ENCODE results near the gene ZNF540.
"Not testable (repeated sequence)": the region's sequence is repeated elsewhere in the genome, so short reads cannot be mapped to it uniquely, and the experiment has no call there.

The ZNF540 gene

GRCh38 chr19:37654629-37655300 lies 60.1 kb downstream of the ZNF540 start:
- DNase-seq: peak; percentile 50
- H3K18ac ChIP-seq (ENCODE audit: low read depth in 1 of 2, low read length in 2 of 2): peak overlapping the region; percentile 54 to 64
- peak overlapping the region; percentile 79 to 97 for H3K4me3 ChIP-seq (ENCODE audit: insufficient read depth in 1 of 2, low read depth in 1 of 2, low read length in 2 of 2)
- peak overlapping the region; percentile 96 for H3K4me2 ChIP-seq (ENCODE audit: low read length, poor library complexity, severe bottlenecking)
- peaks cover 9% of the 10 kb centered on the region for H3K79me1 ChIP-seq (replicated peaks; ENCODE audit: low read length, poor library complexity, severe bottlenecking)
- peak overlapping the region; percentile 54 for H2AFZ ChIP-seq (ENCODE audit: low read depth, low read length)
- H3K9me3 ChIP-seq (ENCODE audit: control insufficient read depth, low read length): peaks cover 42% of the 10 kb centered on the region
- peak overlapping the region; percentile 41 for H4K91ac ChIP-seq (ENCODE audit: low read length)
- no peaks in the 10 kb centered on the region for H3K27me3 ChIP-seq (ENCODE audit: control insufficient read depth in 1 of 2, insufficient read depth in 1 of 2, low read length in 2 of 2)
- H3K27ac ChIP-seq (ENCODE audit: low read length, poor library complexity, severe bottlenecking): peak overlapping the region; percentile 92
- peak overlapping the region in 1 of 2 experiments; percentile 14 for H3K23ac ChIP-seq (ENCODE audit: low read length in 2 of 2)
- WGBS: under 1% methylated on average over 40 of the region's 40 CpGs
- H2BK12ac ChIP-seq (ENCODE audit: low read length in 2 of 2): no peak overlapping the region
- no peak overlapping the region for H2BK5ac ChIP-seq (ENCODE audit: low read depth, low read length, poor library complexity, severe bottlenecking)
- peaks cover 4% of the 10 kb centered on the region for H3K4me1 ChIP-seq (ENCODE audit: control insufficient read depth, insufficient read depth, low read depth, low read length)
- no peak overlapping the region for H2AK5ac ChIP-seq (ENCODE audit: low read length, severe bottlenecking)
- H2BK120ac ChIP-seq (ENCODE audit: low read depth, low read length): no peak overlapping the region
- H3K9ac ChIP-seq (ENCODE audit: low read length): peak overlapping the region; percentile 93
- H3K14ac ChIP-seq (ENCODE audit: low read length in 2 of 2): peak overlapping the region in 1 of 2 experiments; percentile 94
- peak overlapping the region; percentile 52 to 75 for H3K4ac ChIP-seq (ENCODE audit: low read depth in 1 of 2, low read length in 2 of 2)
- no peak overlapping the region for H2BK15ac ChIP-seq (ENCODE audit: low read depth, poor library complexity, severe bottlenecking)
- peak overlapping the region; percentile 91 for H4K8ac ChIP-seq (ENCODE audit: low read length)
- H3K36me3 ChIP-seq (ENCODE audit: control insufficient read depth in 1 of 2, insufficient read depth in 2 of 2, low read depth in 1 of 2, low read length in 2 of 2): peaks cover 4 to 13% of the 10 kb centered on the region in 2 experiments

- H4K8ac ChIP-seq (ENCODE audit: low read length): peak within 1 kb of the TSS; percentile 95
- peak within 1 kb of the TSS; percentile 92 for H3K27ac ChIP-seq (ENCODE audit: low read length, poor library complexity, severe bottlenecking)
- peak within 1 kb of the TSS; percentile 79 to 97 for H3K4me3 ChIP-seq (ENCODE audit: insufficient read depth in 1 of 2, low read depth in 1 of 2, low read length in 2 of 2)
- H2AK5ac ChIP-seq (ENCODE audit: low read length, severe bottlenecking): no peak within 1 kb of the TSS
- peaks cover 4% of the 10 kb centered on the region for H3K4me1 ChIP-seq (ENCODE audit: control insufficient read depth, insufficient read depth, low read depth, low read length)
- H2BK15ac ChIP-seq (ENCODE audit: low read depth, poor library complexity, severe bottlenecking): peak within 1 kb of the TSS; percentile 57
- DNase-seq: peak; percentile 91
- peak within 1 kb of the TSS; percentile 93 for H3K9ac ChIP-seq (ENCODE audit: low read length)
- peaks cover 39% of the 10 kb centered on the region for H3K9me3 ChIP-seq (ENCODE audit: control insufficient read depth, low read length)
- H3K4ac ChIP-seq (ENCODE audit: low read depth in 1 of 2, low read length in 2 of 2): peak within 1 kb of the TSS; percentile 77 to 81
- H3K4me2 ChIP-seq (ENCODE audit: low read length, poor library complexity, severe bottlenecking): peak within 1 kb of the TSS; percentile 96
- no peak within 1 kb of the TSS for H2BK5ac ChIP-seq (ENCODE audit: low read depth, low read length, poor library complexity, severe bottlenecking)
- H4K91ac ChIP-seq (ENCODE audit: low read length): peak within 1 kb of the TSS; percentile 96
- peak within 1 kb of the TSS; percentile 72 to 81 for H3K18ac ChIP-seq (ENCODE audit: low read depth in 1 of 2, low read length in 2 of 2)
- H2BK120ac ChIP-seq (ENCODE audit: low read depth, low read length): peak within 1 kb of the TSS; percentile 38
- peaks cover 4 to 10% of the 10 kb centered on the region in 2 experiments for H3K36me3 ChIP-seq (ENCODE audit: control insufficient read depth in 1 of 2, insufficient read depth in 2 of 2, low read depth in 1 of 2, low read length in 2 of 2)
- peaks cover 6% of the 10 kb centered on the region for H3K79me1 ChIP-seq (replicated peaks; ENCODE audit: low read length, poor library complexity, severe bottlenecking)
- H3K23ac ChIP-seq (ENCODE audit: low read length in 2 of 2): peak within 1 kb of the TSS in 1 of 2 experiments; percentile 14
- peak within 1 kb of the TSS in 1 of 2 experiments; percentile 95 for H3K14ac ChIP-seq (ENCODE audit: low read length in 2 of 2)
- WGBS: under 1% methylated on average over 34 of the region's 34 CpGs
- H2AFZ ChIP-seq (ENCODE audit: low read depth, low read length): peak within 1 kb of the TSS; percentile 100
- peak within 1 kb of the TSS; percentile 32 to 90 for H2BK12ac ChIP-seq (ENCODE audit: low read length in 2 of 2)
- H3K27me3 ChIP-seq (ENCODE audit: control insufficient read depth in 1 of 2, insufficient read depth in 1 of 2, low read length in 2 of 2): no peaks in the 10 kb centered on the region
Observed at GRCh38 chr19:37655301-37655688, 60.6 kb downstream of the ZNF540 start, which contains the start of gene ZFP30. Gene ZFP30, minus strand, starts transcription at chr19:37655465. Its CDS starts 7,643 bp downstream, at chr19:37647822.

- Histone ChIP-seq H3K4me2 (ENCODE audit: low read length, poor library complexity, severe bottlenecking) (peak overlapping the region; percentile 96), H3K79me1 (replicated peaks; ENCODE audit: low read length, poor library complexity, severe bottlenecking) (peaks cover 6% of the 10 kb centered on the region), H3K4me1 (ENCODE audit: control insufficient read depth, insufficient read depth, low read depth, low read length) (peaks cover 4% of the 10 kb centered on the region), H3K9ac (ENCODE audit: low read length) (peak overlapping the region; percentile 93), H3K14ac (ENCODE audit: low read length in 2 of 2) (peak overlapping the region in 1 of 2 experiments; percentile 95), H2BK12ac (ENCODE audit: low read length in 2 of 2) (peak overlapping the region; percentile 32 to 90), H2BK15ac (ENCODE audit: low read depth, poor library complexity, severe bottlenecking) (peak overlapping the region; percentile 57), H2AFZ (ENCODE audit: low read depth, low read length) (peak overlapping the region; percentile 100), H2BK120ac (ENCODE audit: low read depth, low read length) (peak overlapping the region; percentile 38), H2AK5ac (ENCODE audit: low read length, severe bottlenecking) (no peak overlapping the region), H3K36me3 (ENCODE audit: control insufficient read depth in 1 of 2, insufficient read depth in 2 of 2, low read depth in 1 of 2, low read length in 2 of 2) (peaks cover 3 to 7% of the 10 kb centered on the region in 2 experiments), H3K27me3 (ENCODE audit: control insufficient read depth in 1 of 2, insufficient read depth in 1 of 2, low read length in 2 of 2) (no peaks in the 10 kb centered on the region), H4K91ac (ENCODE audit: low read length) (peak overlapping the region; percentile 96), H4K8ac (ENCODE audit: low read length) (peak overlapping the region; percentile 95), H3K23ac (ENCODE audit: low read length in 2 of 2) (no peak overlapping the region), H3K4ac (ENCODE audit: low read depth in 1 of 2, low read length in 2 of 2) (peak overlapping the region; percentile 77 to 81), H3K18ac (ENCODE audit: low read depth in 1 of 2, low read length in 2 of 2) (peak overlapping the region; percentile 72 to 81), H3K27ac (ENCODE audit: low read length, poor library complexity, severe bottlenecking) (peak overlapping the region; percentile 89), H3K9me3 (ENCODE audit: control insufficient read depth, low read length) (peaks cover 40% of the 10 kb centered on the region), H3K4me3 (ENCODE audit: insufficient read depth in 1 of 2, low read depth in 1 of 2, low read length in 2 of 2) (peak overlapping the region; percentile 79 to 97), H2BK5ac (ENCODE audit: low read depth, low read length, poor library complexity, severe bottlenecking) (no peak overlapping the region)
- WGBS: under 1% methylated on average over 57 of the region's 57 CpGs
- peak; percentile 86 for DNase-seq
Observed at GRCh38 chr19:37655689-37656371, 61.2 kb downstream of the ZNF540 start.

- H3K23ac ChIP-seq (ENCODE audit: low read length in 2 of 2); H2AK5ac ChIP-seq (ENCODE audit: low read length, severe bottlenecking); H3K9ac ChIP-seq (ENCODE audit: low read length); H2BK12ac ChIP-seq (ENCODE audit: low read length in 2 of 2); H4K8ac ChIP-seq (ENCODE audit: low read length); H3K27ac ChIP-seq (ENCODE audit: low read length, poor library complexity, severe bottlenecking); H4K91ac ChIP-seq (ENCODE audit: low read length); H3K4me3 ChIP-seq (ENCODE audit: insufficient read depth in 1 of 2, low read depth in 1 of 2, low read length in 2 of 2); H3K79me1 ChIP-seq (replicated peaks; ENCODE audit: low read length, poor library complexity, severe bottlenecking); H3K36me3 ChIP-seq (ENCODE audit: control insufficient read depth in 1 of 2, insufficient read depth in 2 of 2, low read depth in 1 of 2, low read length in 2 of 2); H3K4ac ChIP-seq (ENCODE audit: low read depth in 1 of 2, low read length in 2 of 2); H3K18ac ChIP-seq (ENCODE audit: low read depth in 1 of 2, low read length in 2 of 2); DNase-seq; H2AFZ ChIP-seq (ENCODE audit: low read depth, low read length); H3K14ac ChIP-seq (ENCODE audit: low read length in 2 of 2); H3K4me2 ChIP-seq (ENCODE audit: low read length, poor library complexity, severe bottlenecking); H3K27me3 ChIP-seq (ENCODE audit: control insufficient read depth in 1 of 2, insufficient read depth in 1 of 2, low read length in 2 of 2); H2BK5ac ChIP-seq (ENCODE audit: low read depth, low read length, poor library complexity, severe bottlenecking); H2BK15ac ChIP-seq (ENCODE audit: low read depth, poor library complexity, severe bottlenecking); H2BK120ac ChIP-seq (ENCODE audit: low read depth, low read length); H3K4me1 ChIP-seq (ENCODE audit: control insufficient read depth, insufficient read depth, low read depth, low read length): not testable (repeated sequence)
- H3K9me3 ChIP-seq (ENCODE audit: control insufficient read depth, low read length): peaks cover 33% of the 10 kb centered on the region
- WGBS: 87% methylated on average over 7 of the region's 8 CpGs
Observed at GRCh38 chr19:37657157-37657556, 62.5 kb downstream of the ZNF540 start.

All from mesenchymal stem cell (in vitro differentiated cells and primary cell).